Caki2 (cell line): ENCODE data around the gene PLXNB1. TPM values are rescaled to one million over a fixed set of nuclear protein-coding genes. Genes with fewer than 3 reads are reported as not detected.
"Not testable (repeated sequence)": the region's sequence is repeated elsewhere in the genome, so short reads cannot be mapped to it uniquely, and the experiment has no call there.

Source experiments
- DNase-seq: peaks from one replicate; pipeline ENCODE4 v3.0.0-alpha.2; 2015; ENCODE audit warnings: low read depth
- in situ Hi-C: cut with HindIII; loops from 2 replicates; pipeline ENCODE4 v1.10.0; 2016; ENCODE audit warnings: low sequenced_read_pairs, low pct_unique_long_range_greater_than_20kb, mixed read lengths
- total RNA-seq: library from RNA; depleted of rRNA; stranded (reverse); fragments of >200 nt; shearing (Covaris generic); gene quantifications from 2 replicates; pipeline ENCODE4 v1.2.3, GENCODE V29; 2014; ENCODE audit warnings: low replicate concordance

Gene PLXNB1
- total RNA-seq, 1 experiment from 2014 or later, result 24.8 TPM

DNA sequence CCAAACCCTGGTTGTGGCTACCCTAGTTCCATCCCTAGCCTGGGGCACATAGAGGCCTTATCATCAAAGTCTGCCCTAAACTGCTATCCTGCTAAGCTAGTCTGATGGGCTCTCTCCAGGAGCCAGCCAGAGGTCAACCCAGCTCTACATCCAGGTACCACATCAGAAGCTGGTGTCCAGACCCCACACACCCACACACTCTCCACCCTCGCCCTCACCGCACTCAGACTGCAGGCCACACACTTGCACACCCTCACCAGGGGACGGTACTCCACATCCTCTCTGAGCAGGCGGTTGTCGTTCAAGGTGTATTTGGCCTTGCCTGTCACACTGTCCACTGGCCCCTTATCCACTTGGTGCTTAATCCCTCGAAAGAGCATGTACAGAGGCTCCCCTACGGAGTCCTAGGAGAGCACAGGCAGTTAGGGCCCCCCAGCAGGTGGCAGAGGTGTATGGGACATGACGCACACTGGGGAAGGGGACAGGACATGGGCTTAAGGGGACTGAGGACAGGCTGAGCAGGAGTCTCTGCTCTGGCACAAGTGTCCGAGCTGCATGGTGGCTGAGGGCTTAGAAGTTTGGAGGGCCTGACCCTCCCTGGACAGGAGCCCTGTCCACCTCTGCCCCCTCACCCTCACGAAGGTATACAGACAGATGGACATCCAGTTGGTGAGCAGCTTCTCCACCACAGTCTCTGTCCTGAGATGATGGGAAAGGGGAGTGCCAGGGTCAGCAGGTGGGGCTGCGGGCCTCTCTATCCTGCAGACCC lies 18.1 kb downstream of the PLXNB1 start:
- in situ Hi-C loops, result no loop called here
- DNase-seq, result no peak

DNA sequence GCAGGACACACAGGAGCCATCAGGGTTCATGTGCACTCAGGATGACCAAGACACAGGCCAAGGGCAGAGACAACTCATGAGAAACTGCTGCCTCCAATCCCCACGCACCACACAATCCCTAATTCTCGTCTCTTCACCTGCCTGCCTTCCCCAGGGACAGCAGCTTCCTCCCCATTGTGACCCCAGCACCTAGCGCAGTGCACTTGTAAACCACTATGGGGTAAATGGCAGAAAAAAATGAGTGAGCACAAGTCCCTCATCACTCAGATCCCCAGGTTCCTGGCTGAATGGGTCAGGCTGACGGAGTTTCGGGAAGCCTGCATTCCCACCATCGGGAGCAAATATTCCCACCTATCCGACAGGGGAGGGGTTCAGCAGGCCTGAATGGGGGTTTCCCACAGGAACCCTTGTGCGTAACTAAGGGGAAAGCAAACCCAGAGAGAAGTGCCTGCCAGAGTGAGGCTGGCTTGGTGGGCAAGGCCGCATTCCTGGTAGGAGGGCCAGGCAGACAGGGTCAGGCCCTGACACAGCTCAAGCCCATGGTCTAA lies 18.8 kb downstream of the PLXNB1 start:
- in situ Hi-C loops, result no loop called here
- no peak for DNase-seq

DNA sequence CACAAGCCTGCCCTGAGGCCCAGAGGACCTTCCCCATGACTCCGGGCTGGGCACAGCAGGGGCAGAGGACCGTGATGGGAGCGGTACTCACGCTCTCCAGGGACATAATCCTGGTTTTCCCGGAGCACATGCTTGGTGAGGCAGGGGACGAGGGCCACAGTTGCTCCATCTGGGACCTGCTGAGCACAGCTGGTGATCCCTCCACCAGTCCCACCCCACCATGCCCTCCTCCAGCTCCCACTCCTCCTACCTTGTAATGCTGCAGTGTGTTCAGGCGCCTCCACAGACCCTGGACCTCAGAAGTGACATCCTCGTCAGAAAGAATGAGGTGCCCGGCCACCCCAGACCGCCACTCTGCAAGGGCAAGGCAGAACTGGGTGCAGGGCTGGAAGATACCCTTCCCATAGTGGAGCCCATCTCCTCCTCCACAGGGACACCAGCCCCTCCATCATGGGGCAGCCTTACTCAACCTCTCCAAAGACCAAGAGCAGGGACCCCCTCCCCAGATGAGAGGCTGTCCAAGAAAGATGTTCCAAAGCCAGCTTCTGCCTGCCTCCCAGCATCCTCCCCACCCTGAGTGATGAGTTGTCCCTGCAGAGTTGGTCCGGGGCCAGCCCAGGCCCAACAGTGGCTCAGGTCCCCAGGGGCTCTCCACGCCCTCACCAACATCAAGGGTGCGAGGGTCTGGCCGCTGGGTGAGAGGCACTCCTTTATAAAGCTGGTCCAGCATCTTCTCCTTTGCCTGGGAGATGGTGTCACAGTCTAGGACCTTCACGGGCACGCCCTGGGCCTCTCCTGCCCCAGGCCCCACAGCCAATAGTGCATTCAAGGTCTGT lies 19.5 kb downstream of the PLXNB1 start:
- in situ Hi-C loops, result no loop called here
- DNase-seq, result no peak

DNA sequence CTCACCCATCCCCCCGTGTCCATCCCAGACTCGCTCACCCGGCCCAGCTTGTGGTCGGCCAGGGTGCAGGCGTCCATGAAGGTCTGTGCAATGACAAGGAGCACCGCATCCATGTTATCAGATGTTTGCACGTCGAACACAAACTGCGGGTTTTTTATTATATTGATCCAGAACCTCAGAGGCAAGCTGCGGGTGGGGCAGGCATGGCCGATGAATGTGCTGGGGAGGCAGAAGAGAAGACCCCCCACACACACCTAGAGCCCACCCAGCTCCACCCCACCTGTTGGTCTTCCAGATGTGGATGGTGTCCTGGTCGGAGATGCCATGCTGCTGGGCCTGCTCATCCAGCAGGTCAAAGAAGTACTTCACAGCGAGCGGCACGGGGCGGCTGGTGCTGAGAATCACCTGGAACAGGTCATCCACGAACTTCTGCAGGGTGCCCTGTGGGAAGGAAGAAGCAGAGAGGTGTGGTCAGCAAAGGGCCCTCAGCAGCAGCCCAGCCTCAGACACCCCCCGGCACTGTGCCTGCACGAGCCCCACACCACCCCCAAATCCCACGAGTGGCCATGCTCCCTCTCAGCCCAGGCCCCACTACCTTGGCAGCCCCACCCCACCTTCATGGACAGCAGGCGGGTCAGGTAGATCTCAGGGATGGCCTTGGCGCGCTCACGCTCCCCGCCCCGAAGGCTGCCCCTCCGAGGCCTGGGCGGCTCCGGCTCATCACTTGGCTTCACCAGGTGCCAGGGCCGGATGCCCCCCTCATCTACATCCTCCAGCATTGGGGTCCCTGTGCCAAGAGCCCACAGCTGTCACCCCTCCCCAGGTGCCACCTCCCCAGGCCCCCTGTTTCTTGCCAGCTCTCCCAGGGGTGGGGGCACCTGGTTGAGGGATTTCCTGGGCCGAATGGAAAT lies 20.3 kb downstream of the PLXNB1 start:
- in situ Hi-C loops, result no loop called here
- no peak for DNase-seq

DNA sequence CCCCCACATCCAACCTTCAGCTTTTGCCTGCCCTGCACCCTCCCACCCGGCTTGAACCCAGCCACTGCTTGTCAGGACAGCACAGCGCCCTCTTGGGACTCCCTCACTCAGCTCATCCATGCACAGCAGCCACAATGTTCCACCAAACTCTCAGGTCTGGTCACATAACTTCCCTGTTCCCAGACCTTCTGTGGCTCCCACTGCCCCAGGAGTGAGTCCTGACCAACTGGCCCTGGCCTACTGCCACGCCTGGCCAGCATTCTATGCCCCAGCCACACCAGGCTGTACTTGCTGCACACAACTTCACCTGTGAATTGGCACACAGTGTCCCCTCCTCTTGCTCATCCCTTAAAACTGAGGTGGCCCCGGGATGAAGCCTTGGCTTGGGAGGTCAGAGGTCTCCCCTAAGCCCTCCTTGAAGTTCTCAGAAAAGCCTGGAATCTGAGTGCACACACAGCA lies 21.0 kb downstream of the PLXNB1 start:
- in situ Hi-C loops, result no loop called here
- DNase-seq, result no peak

DNA sequence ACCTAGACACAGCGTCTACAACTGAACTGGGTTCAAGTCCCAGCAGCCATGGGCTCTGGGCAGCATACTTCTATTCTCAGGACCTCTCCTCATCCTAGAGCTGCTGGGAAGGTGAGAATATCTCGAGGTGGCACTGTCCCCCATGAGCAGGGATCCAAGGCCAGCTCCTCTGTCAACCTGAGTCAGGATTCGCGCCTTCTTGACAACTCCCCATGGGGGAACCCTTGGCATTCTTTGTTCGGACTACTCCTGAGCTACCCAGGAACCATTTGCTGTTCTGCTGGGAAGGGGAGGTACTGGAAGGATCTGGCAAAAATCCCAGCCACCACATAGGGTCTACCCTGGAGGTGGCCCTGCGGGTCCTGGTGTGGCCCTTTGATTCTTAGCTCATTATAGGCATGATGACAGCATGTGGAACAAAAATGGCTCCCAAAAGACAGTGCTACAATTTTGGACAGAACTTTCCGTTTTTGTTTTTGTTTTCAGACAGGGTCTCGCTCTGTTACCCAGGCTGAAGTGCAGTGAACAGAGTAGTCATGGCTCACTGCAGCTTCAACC lies 22.3 kb downstream of the PLXNB1 start:
- no peak for DNase-seq
- in situ Hi-C loops, result no loop called here

DNA sequence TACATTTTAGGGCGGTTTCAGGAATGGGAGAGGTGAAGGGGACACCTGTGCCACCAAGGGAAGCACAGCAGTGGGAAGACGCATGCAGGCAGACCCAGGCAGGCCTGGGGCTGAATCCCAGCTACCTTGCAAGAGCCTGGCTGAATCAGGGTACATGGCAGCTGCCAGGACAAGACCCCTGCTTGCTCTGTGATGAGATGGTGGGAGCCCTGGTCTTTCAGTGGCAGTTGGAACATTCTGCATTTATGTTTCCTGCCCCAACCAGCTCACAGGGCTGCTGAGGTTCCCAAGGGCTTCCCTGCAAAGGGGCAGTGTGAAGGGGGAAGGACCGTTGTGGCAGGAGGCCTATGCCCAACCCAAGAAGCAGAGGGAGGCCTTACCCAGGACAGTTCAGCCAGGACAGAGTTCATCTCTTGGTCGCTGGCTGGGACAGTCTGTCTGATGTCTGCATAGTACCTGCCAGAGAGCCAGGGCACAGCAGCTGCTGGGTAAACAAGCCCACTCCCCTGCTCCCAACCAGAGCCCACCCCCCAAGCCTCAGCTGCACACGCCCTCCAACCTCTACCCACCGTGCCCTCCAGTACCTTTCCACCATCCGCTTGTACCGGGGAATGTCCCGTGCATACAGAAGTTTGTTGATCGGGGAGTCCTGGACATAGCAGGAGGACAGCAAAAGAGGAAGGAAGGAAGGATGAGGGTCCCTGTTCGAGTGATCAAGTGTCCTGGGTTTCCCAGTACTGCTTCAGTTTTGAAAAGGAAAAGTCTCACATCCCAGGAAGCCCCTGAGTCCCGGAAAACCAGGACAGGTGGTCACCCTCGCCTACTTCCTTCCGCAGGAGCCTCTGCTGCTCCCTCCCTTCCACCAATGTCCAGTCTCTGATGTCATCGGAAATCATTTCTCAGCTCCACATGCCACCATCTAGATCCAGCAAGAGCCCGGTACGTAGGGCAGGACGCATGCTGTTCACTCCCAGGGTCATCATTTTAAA lies 23.1 kb downstream of the PLXNB1 start:
- in situ Hi-C loops, result no loop called here
- no peak for DNase-seq

DNA sequence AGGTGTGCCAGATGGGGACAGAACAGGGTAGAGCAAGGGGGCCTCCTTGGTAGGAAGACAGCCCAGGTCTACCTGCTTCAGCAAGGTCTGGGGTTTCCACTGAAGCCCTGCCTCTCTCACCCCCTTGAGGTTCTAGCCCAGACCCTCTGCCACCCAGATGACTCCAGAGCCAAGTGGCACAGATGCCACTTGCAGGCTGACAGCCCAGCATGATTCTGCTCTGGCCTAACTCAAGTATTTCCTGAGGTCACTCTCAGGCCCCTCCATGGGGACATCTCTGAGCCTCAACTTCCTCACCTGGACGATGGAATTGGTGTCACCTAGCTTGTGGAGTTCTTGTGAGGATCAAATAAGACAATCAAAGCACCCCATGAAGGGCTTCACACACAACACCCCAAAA lies 23.9 kb downstream of the PLXNB1 start:
- in situ Hi-C loops, result no loop called here

DNA sequence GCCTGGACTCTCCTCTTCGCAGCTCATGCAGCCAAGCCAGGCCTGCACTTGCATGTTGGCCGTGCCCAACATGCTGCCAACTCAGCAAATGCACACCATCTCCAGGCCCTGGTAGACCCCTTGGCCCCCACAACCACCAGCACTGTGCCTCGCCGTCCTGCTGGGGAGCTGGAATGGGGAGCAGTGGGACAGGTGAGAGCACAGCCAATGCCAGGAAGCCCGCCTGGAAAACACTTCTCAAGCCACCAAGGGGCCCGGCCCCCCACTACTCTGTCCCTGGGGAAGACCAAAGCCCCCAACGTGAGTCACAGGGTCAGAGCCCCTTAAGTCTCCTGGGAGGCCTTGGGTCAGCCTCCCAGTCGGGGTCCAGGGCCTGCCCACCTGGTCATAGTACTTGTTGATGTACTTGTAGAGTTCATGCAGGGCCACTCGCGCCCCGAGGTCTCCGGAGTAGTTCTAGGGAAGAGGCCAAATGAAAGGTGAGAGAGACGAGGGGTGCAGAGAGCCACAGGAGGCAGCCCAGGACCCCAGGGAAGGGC lies 24.5 kb downstream of the PLXNB1 start:
- no peak for DNase-seq
- in situ Hi-C loops, result no loop called here

More for the DNA sequence above, 23.9 kb downstream of the PLXNB1 start:
- DNase-seq, result no peak

DNA sequence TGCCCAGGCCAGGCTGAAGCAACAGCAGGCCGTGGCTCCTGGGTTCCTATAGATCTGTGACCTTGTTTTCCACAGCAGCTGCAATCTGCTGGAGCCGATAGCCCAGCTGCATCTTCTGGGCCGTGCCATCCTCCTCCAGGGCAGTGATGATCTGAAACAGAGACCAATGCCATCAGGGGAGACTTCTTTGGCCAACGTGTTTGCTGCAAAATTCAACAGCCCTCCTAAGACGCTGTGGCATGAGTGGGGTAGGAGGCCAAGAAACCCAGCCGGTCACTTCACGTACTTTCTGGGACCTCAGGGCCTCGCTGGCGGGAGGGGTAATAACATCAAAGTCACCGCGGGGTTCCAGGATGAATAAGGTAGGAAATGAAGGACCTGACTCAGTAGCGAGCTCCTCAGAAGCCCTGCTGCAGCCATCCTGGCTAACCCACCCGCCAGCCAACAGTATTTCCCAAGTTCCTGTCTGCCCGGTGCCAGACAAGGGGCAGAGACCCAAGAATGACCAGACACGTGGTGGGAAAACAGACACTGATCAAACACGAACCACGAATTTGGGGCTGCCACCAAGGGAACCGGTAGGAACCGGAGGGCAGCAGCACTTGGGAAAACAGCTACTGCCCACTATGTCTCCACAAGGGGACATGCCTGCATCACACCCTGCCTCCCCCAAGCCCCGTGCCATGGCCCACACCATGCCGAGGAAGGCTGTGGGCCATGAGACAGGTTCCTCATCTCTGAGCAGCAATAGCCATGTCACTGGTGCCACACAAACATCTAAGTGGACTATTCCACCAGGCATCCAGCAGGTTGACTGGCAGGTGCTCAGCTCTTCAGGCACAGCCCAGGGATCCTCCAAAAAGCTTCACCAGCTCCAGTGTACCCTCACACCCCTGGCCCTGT lies 25.2 kb downstream of the PLXNB1 start:
- no peak for DNase-seq
- in situ Hi-C loops, result no loop called here

DNA sequence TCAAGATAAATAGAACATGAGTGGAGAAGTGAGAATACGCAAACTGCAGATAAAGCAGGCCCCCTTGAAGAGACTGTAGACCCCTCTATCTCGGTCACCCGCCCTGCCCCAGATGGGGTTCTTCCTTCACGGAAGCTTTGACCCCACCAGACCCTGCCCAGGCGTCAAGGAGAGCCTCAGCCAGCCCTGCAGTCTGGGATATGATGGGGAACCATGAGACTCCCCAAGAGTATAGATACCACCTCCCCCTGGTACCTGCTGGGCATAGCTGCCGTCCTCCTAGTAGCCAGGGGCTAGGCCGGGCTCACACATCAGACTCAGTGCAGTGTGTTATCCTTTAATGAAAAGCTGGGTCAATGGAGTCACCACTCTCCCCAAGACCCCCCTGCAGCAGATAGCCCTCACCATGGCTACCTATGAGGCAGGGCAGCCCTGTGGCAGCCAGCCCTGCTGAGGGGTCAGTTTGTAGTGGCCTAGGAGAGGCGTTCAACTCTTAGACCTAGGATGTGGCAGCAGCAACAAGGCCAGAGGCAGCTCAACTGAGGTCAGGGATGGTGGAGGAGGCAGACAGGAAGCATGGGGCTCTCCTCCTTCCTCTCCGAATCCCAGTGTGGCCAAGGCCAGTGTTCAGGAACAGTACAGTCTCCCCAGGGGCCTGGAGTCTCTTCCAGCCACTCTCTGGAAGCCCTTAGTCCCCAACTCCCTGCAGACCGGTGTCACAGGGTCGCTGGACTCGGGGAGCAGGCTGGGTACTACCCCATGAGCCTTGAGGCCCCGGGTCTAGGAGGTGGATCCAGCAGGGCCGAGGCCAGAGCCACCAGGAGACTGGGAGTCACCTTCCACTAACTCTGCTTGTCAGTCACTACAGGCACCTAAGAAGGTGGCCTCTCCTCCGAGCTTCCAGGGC lies 26.1 kb downstream of the PLXNB1 start:
- in situ Hi-C loops, result no loop called here
- DNase-seq, result no peak

DNA sequence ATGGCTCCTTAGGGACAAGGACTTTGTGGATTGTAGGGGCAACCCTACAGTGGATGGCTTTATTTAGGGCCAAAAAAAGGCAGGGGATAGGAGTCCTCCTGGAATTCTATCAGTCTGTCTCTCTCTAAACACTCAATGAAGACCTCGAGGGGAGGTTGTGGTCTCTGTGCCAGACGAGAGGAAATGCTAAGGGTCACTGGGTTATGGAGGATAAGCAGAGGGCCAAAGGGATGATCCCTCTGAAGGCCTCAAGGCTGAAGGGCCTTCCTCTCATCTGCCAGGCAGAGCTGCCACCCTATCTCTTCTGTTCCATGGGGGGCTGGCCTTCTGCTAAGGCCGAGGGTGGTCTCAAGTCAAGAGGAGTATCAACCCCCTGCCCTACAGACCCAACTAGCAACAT lies 27.0 kb downstream of the PLXNB1 start:
- DNase-seq, result no peak
- in situ Hi-C loops, result no loop called here

DNA sequence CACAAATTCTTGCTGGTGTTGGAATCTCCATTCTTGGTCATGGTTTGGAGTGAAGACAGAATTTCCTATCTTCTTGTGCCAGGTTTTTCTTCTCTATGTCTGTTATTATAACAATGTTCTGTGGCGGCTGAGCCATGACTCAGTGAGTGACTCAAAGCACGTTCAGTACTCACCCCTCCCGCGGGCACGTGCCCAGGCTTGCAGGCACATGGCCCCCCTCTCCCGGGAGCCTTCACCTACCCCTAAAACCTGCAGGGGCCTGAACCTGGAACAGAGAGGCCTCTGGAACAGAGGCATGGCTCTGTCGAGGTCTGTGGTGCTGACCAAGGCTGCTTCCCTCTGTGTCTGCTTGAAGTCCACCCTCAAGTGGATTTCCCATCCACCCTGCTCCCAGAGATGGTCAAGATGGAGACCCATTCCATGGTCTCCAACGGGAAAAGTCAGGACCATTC lies 27.6 kb downstream of the PLXNB1 start:
- peak; percentile 67 for DNase-seq
- in situ Hi-C loops, result no loop called here

DNA sequence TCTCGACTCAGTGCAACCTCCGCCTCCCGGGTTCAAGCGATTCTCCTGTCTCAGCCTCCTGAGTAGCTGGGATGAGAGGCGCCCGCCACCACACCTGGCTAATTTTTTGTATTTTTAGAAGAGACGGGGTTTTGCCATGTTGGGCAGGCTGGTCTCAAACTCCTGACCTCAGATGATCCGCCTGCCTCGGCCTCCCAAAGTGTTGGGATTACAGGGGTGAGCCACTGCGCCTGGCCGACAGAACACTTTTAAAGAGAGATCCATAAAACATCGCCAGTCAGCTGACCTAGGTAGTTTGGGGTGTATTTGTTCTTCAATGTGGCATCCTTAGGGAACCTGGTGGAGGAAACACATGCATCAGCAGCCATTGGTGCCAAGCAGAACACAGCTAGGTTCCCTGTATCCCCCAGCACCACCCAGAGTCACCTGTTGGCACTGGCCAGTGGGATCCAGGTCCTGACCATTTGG lies 28.4 kb downstream of the PLXNB1 start:
- DNase-seq, in situ Hi-C loops: not testable (repeated sequence)
